Measurements from ENCODE around the gene CCDC197.

The CCDC197 gene

DNA sequence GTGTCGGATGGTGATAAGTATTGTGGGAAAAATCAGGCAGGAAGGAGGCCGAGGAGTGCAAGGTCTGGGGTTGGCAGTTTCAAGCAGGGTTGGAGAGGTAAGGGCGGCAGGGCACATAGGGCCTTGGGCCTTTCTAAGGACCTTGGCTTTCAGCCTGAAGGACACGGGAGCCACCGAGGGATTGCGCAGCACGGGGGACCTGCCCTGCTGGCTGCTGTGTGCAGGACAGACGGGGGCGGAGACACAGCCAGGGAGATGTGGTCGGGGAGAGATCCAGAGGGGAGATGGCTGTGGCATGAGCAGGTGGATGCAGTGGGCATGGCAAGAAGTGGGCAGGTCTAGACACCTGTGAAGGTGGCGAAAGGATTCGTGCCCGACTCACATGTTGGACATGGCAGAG, 43.7 kb downstream of the CCDC197 start:
- Histone ChIP-seq H3F3A (ENCODE audit: insufficient read depth, low read length) (no peaks in the 10 kb centered on the region), H3K36me3 (ENCODE audit: insufficient read depth, low read length) (peaks cover 14% of the 10 kb centered on the region), H2AFZ (ENCODE audit: low read length) (no peak overlapping the region), H4K20me1 (ENCODE audit: insufficient read depth, low read length) (no peaks in the 10 kb centered on the region), H3K27me3 (ENCODE audit: insufficient read depth, low read length) (no peaks in the 10 kb centered on the region), H3K4me1 (ENCODE audit: insufficient read depth, low read length, severe bottlenecking) (no peaks in the 10 kb centered on the region), H3K79me2 (ENCODE audit: insufficient read depth, low read length) (no peaks in the 10 kb centered on the region), H3K27ac (ENCODE audit: low read depth, low read length, poor library complexity, severe bottlenecking) (no peak overlapping the region), H3K9me2 (ENCODE audit: low read depth, low read length) (no peaks in the 10 kb centered on the region), H3K9ac (ENCODE audit: low read length) (no peak overlapping the region), H3K4me2 (ENCODE audit: low read length) (no peak overlapping the region), H3K4me3 (ENCODE audit: low read depth, low read length, poor library complexity, severe bottlenecking) (no peak overlapping the region), H3K9me3 (ENCODE audit: low read length) (no peaks in the 10 kb centered on the region)
- TF ChIP-seq, protein P1, sequence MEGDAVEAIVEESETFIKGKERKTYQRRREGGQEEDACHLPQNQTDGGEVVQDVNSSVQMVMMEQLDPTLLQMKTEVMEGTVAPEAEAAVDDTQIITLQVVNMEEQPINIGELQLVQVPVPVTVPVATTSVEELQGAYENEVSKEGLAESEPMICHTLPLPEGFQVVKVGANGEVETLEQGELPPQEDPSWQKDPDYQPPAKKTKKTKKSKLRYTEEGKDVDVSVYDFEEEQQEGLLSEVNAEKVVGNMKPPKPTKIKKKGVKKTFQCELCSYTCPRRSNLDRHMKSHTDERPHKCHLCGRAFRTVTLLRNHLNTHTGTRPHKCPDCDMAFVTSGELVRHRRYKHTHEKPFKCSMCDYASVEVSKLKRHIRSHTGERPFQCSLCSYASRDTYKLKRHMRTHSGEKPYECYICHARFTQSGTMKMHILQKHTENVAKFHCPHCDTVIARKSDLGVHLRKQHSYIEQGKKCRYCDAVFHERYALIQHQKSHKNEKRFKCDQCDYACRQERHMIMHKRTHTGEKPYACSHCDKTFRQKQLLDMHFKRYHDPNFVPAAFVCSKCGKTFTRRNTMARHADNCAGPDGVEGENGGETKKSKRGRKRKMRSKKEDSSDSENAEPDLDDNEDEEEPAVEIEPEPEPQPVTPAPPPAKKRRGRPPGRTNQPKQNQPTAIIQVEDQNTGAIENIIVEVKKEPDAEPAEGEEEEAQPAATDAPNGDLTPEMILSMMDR (IDR thresholded peaks at IDR 0.05; ENCODE audit: low read length), result no peak
- TF ChIP-seq EZH2 (IDR thresholded peaks at IDR 0.05; ENCODE audit: borderline replicate concordance, low read length), result no peak

DNA sequence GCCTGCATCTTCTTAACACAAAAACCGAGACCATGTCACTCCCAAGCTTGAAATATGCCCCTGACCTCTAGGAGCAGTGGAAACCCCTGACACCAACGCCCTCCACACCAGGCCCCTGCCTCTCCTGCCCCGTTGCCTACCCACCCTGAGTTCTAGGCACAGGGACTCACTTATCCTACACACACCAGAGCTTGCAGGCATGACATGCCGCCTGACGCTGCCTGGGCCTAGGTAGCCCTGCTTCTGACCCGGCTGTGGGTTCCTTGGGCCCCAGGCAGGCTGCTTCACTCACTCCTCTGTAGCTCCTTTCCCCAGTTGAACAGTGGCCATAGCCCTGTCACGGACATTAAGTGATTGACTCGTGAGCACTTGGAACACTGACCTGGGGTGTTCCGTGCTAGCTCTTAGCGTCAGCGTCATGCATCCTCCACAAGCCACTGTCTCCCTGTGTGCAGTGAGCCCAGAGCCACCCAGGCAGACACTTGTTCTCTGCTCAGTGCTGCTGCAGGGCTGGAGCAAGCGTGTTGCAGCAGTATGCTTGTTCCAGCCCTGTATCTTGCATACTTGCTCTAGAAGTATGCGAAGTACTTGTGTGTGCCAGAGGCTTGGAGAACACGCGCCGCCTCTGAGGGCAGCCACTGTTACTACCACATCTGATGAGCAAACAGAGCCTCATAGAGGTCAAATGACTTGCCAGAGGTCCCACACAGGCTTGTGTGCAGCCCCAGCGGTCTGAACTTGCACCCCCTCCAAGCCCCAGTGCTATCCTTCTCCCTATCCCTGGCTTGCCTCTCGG, 44.6 kb downstream of the CCDC197 start:
- H3K4me1 ChIP-seq (ENCODE audit: insufficient read depth, low read length, severe bottlenecking), result no peaks in the 10 kb centered on the region
- H3K36me3 ChIP-seq (ENCODE audit: insufficient read depth, low read length), result peaks cover 24% of the 10 kb centered on the region
- H3K4me3 ChIP-seq (ENCODE audit: low read depth, low read length, poor library complexity, severe bottlenecking), result no peak overlapping the region
- no peaks in the 10 kb centered on the region for H4K20me1 ChIP-seq (ENCODE audit: insufficient read depth, low read length)
- no peak overlapping the region for H2AFZ ChIP-seq (ENCODE audit: low read length)
- H3K27ac ChIP-seq (ENCODE audit: low read depth, low read length, poor library complexity, severe bottlenecking), result no peak overlapping the region
- H3K79me2 ChIP-seq (ENCODE audit: insufficient read depth, low read length), result no peaks in the 10 kb centered on the region
- no peak for TF ChIP-seq EZH2 (IDR thresholded peaks at IDR 0.05; ENCODE audit: borderline replicate concordance, low read length)
- no peaks in the 10 kb centered on the region for H3K9me3 ChIP-seq (ENCODE audit: low read length)
- H3K4me2 ChIP-seq (ENCODE audit: low read length), result no peak overlapping the region
- H3K27me3 ChIP-seq (ENCODE audit: insufficient read depth, low read length), result no peaks in the 10 kb centered on the region
- no peaks in the 10 kb centered on the region for H3F3A ChIP-seq (ENCODE audit: insufficient read depth, low read length)
- no peaks in the 10 kb centered on the region for H3K9me2 ChIP-seq (ENCODE audit: low read depth, low read length)
- no peak overlapping the region for H3K9ac ChIP-seq (ENCODE audit: low read length)

DNA sequence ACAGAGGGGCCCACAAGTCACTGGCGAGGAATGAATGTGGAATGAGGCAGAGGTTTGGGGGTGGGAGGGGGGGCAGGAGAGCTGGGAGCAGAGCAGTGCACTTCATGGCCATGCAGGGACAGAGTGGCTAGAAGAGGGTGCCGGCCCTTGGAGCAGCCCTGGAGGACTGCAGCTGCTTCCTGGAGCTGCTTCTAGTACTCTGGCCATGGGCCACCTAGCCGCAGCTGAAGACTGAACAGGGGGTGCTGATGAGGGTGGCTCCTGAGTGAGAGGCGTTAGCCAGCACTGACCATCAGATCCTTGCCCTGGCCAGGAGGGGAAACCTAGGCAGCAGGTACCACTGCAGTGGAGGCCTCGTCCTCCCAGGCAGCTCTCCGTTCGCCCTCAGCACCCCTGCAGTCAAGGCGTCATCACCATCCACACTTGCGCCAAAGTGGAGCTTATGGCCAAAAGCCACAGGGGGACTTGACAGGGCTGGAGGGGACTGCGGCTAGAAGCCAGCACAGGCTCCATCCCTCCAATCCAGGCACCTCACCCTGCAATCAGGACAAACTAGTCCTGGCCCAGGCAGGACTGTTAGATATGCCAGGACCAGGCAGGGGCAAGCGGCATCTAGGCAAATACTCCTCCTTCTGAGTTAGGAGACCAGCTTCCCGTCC, 45.5 kb downstream of the CCDC197 start:
- Histone ChIP-seq H3K9me2 (ENCODE audit: low read depth, low read length) (no peaks in the 10 kb centered on the region), H3K36me3 (ENCODE audit: insufficient read depth, low read length) (peaks cover 32% of the 10 kb centered on the region), H3K9ac (ENCODE audit: low read length) (no peak overlapping the region), H4K20me1 (ENCODE audit: insufficient read depth, low read length) (no peaks in the 10 kb centered on the region), H3K4me3 (ENCODE audit: low read depth, low read length, poor library complexity, severe bottlenecking) (no peak overlapping the region), H2AFZ (ENCODE audit: low read length) (no peak overlapping the region), H3K4me1 (ENCODE audit: insufficient read depth, low read length, severe bottlenecking) (no peaks in the 10 kb centered on the region), H3K27me3 (ENCODE audit: insufficient read depth, low read length) (no peaks in the 10 kb centered on the region), H3K4me2 (ENCODE audit: low read length) (no peak overlapping the region), H3K27ac (ENCODE audit: low read depth, low read length, poor library complexity, severe bottlenecking) (no peak overlapping the region), H3F3A (ENCODE audit: insufficient read depth, low read length) (no peaks in the 10 kb centered on the region), H3K9me3 (ENCODE audit: low read length) (no peaks in the 10 kb centered on the region), H3K79me2 (ENCODE audit: insufficient read depth, low read length) (no peaks in the 10 kb centered on the region)
- no peak for TF ChIP-seq EZH2 (IDR thresholded peaks at IDR 0.05; ENCODE audit: borderline replicate concordance, low read length)
- TF ChIP-seq, protein P1 (IDR thresholded peaks at IDR 0.05; ENCODE audit: low read length), result no peak

Measured in OCI-LY1 (cell line).